ENCODE data around the gene PRM3. TPM values are rescaled to one million over a fixed set of nuclear protein-coding genes. Genes with fewer than 3 reads are reported as not detected.

The PRM3 gene
- polyA plus RNA-seq, 2 of the 4 experiments (the other 2 are of a cell fraction): not detected

GRCh38 chr16:11276896-11277593 is 3.6 kb upstream of the PRM3 start:
- FAIRE-seq (no peak), ATAC-seq (no peak), DNase-seq (ENCODE audit: low read depth in 1 of 2, low spot score in 1 of 2) (no peak)
- Histone ChIP-seq H3K4me1 (no peaks in the 10 kb centered on the region), H3K4me3 (no peak overlapping the region), H3K9me3 (no peaks in the 10 kb centered on the region), H3K4me2 (no peak overlapping the region), H3K27ac (no peak overlapping the region)
- ChIA-PET CTCF (interaction anchor here (0.7 to 1.7 kb wide), 4 partner anchors 19 to 313 kb away, joined by 3 to 4 read pairs (median 4); no protein-coding TSS in a partner anchor), POLR2A (no interaction called here)
- 59% methylated on average over 11 of the region's 11 CpGs for WGBS (ENCODE audit: missing lambda C conversion rate)
- TF ChIP-seq HES2 (IDR thresholded peaks at IDR 0.05): no peak
- TF ChIP-seq HOXB13 (CRISPR knock-in tag; IDR thresholded peaks at IDR 0.05; ENCODE audit: low read depth): no peak
- TF ChIP-seq RARB (CRISPR knock-in tag; IDR thresholded peaks at IDR 0.05): no peak
- no peak for TF ChIP-seq EHMT2 (IDR thresholded peaks at IDR 0.05; ENCODE audit: low read depth)
- TF ChIP-seq CHD2 (IDR thresholded peaks at IDR 0.05; ENCODE audit: low read length, partially characterized antibody): no peak
- no peak for TF ChIP-seq MAX (IDR thresholded peaks at IDR 0.05)
- TF ChIP-seq POLR2A (IDR thresholded peaks at IDR 0.05; ENCODE audit: low read length): no peak
- TF ChIP-seq TFCP2L1 (CRISPR knock-in tag; IDR thresholded peaks at IDR 0.05): no peak
- TF ChIP-seq RCOR1 (IDR thresholded peaks at IDR 0.05; ENCODE audit: low read depth, low read length): no peak
- TF ChIP-seq ESRRA (IDR thresholded peaks at IDR 0.05; ENCODE audit: borderline replicate concordance, low read length): no peak
- TF ChIP-seq KDM1A (IDR thresholded peaks at IDR 0.05; ENCODE audit: low read depth): no peak
- no peak for TF ChIP-seq CBX2 (IDR thresholded peaks at IDR 0.05; ENCODE audit: borderline replicate concordance, low read depth)
- TF ChIP-seq FOSB (CRISPR knock-in tag; IDR thresholded peaks at IDR 0.05): no peak
- no peak for TF ChIP-seq ATOH8 (CRISPR knock-in tag; IDR thresholded peaks at IDR 0.05; ENCODE audit: low read depth)
- no peak for TF ChIP-seq RAD21 (conservative IDR thresholded peaks at IDR 0.05 in 1 of 2, IDR thresholded peaks at IDR 0.05 in 1 of 2)

- FAIRE-seq (no peak), DNase-seq (ENCODE audit: low read depth in 1 of 2, low spot score in 1 of 2) (no peak), ATAC-seq (no peak)
- TF ChIP-seq POLR2AphosphoS2 (conservative IDR thresholded peaks at IDR 0.05; ENCODE audit: low read length) (no peak), GATA3 (IDR thresholded peaks at IDR 0.05; ENCODE audit: borderline replicate concordance) (no peak), REST (IDR thresholded peaks at IDR 0.05) (no peak), MAZ (IDR thresholded peaks at IDR 0.05; ENCODE audit: borderline replicate concordance, low read depth, low read length) (no peak), CTCF (IDR thresholded peaks at IDR 0.05) (no peak), PBX3 (IDR thresholded peaks at IDR 0.05) (no peak), CEBPB (IDR thresholded peaks at IDR 0.05) (no peak), BHLHE40 (IDR thresholded peaks at IDR 0.05; ENCODE audit: low read depth, low read length) (no peak), HES2 (IDR thresholded peaks at IDR 0.05) (no peak), RNF2 (IDR thresholded peaks at IDR 0.05; ENCODE audit: borderline replicate concordance, low read depth) (no peak), ZSCAN20 (CRISPR knock-in tag; IDR thresholded peaks at IDR 0.05) (no peak)
- no peak within 1 kb of the TSS for H3K4me2 ChIP-seq
- WGBS (ENCODE audit: missing lambda C conversion rate): 68% methylated on average over 22 of the region's 26 CpGs
- no peaks in the 10 kb centered on the region for H3K9me3 ChIP-seq
- H3K27ac ChIP-seq: no peak within 1 kb of the TSS
- ChIA-PET POLR2A (interaction anchor here (0.6 kb wide), 1 partner anchor 724 kb away, joined by 3 read pairs; no protein-coding TSS in a partner anchor), CTCF (interaction anchor here (0.7 to 4.3 kb wide), 7 partner anchors 18 to 313 kb away, joined by 3 to 20 read pairs (median 3); partner anchors contain the start of gene SOCS1)
- no peak within 1 kb of the TSS for H3K4me3 ChIP-seq
- no peaks in the 10 kb centered on the region for H3K4me1 ChIP-seq
Measured at GRCh38 chr16:11276143-11276895, 2.9 kb upstream of the PRM3 start, which contains the start of gene PRM2. Gene PRM2, minus strand, starts transcription at chr16:11276480. Its CDS starts 110 bp downstream, at chr16:11276370.

Data from A549 (cell line).